ENCODE results near the gene MLF2.
A peak's percentile ranks its signal among the peaks of the same experiment; 100 is the strongest.

The MLF2 gene

GRCh38 chr12:6778217-6778573, 25.3 kb upstream of the MLF2 start:
- DNase-seq (ENCODE audit: low read depth): no peak

GRCh38 chr12:6777386-6777785, 24.4 kb upstream of the MLF2 start:
- DNase-seq (ENCODE audit: low read depth): no peak

GRCh38 chr12:6775185-6776174, 22.5 kb upstream of the MLF2 start:
- no peak for DNase-seq (ENCODE audit: low read depth)

GRCh38 chr12:6774499-6775062, 21.6 kb upstream of the MLF2 start:
- no peak for DNase-seq (ENCODE audit: low read depth)

- DNase-seq (ENCODE audit: low read depth): no peak
These were observed 20.8 kb upstream of the MLF2 start for GRCh38 chr12:6773590-6774351.

GRCh38 chr12:6772726-6773589, 20.0 kb upstream of the MLF2 start:
- no peak for DNase-seq (ENCODE audit: low read depth)

- DNase-seq (ENCODE audit: low read depth): no peak
These were observed 19.4 kb upstream of the MLF2 start, which contains the start of gene LAG3 for GRCh38 chr12:6772331-6772695. TSS of gene LAG3 (plus strand) at chr12:6772520. CDS start at chr12:6772853, 333 bp downstream.

- peak; percentile 37 for DNase-seq (ENCODE audit: low read depth)
These were observed 18.8 kb upstream of the MLF2 start for GRCh38 chr12:6771509-6772330.

GRCh38 chr12:6771091-6771495, 18.2 kb upstream of the MLF2 start:
- DNase-seq (ENCODE audit: low read depth): no peak

- no peak for DNase-seq (ENCODE audit: low read depth)
These were observed 17.7 kb upstream of the MLF2 start for GRCh38 chr12:6770600-6770999.

- DNase-seq (ENCODE audit: low read depth): no peak
These were observed 17.2 kb upstream of the MLF2 start for GRCh38 chr12:6770094-6770493.

- DNase-seq (ENCODE audit: low read depth): no peak
These were observed 16.7 kb upstream of the MLF2 start for GRCh38 chr12:6769666-6770065.

GRCh38 chr12:6768990-6769389, 16.0 kb upstream of the MLF2 start:
- DNase-seq (ENCODE audit: low read depth): peak; percentile 33

GRCh38 chr12:6768437-6768914, 15.5 kb upstream of the MLF2 start:
- DNase-seq (ENCODE audit: low read depth): no peak

- no peak for DNase-seq (ENCODE audit: low read depth)
These were observed 14.7 kb upstream of the MLF2 start for GRCh38 chr12:6767353-6768319.

- DNase-seq (ENCODE audit: low read depth): peak; percentile 57
These were observed 13.9 kb upstream of the MLF2 start for GRCh38 chr12:6766651-6767349.

GRCh38 chr12:6765634-6766581, 13.0 kb upstream of the MLF2 start, which contains the start of gene PTMS:
TSS of gene PTMS (plus strand) at chr12:6766363. CDS start at chr12:6766706, 343 bp downstream.
- DNase-seq (ENCODE audit: low read depth): peak; percentile 94
